Fibroblast of skin of scalp (primary cell): Measurements from ENCODE around the gene LRRC37A.
"Not testable (repeated sequence)": the region's sequence is repeated elsewhere in the genome, so short reads cannot be mapped to it uniquely, and the experiment has no call there.

Experiments used
- DNase-seq: peaks from one replicate; pipeline ENCODE4 v3.0.0-alpha.2; 2013

The LRRC37A gene

DNA sequence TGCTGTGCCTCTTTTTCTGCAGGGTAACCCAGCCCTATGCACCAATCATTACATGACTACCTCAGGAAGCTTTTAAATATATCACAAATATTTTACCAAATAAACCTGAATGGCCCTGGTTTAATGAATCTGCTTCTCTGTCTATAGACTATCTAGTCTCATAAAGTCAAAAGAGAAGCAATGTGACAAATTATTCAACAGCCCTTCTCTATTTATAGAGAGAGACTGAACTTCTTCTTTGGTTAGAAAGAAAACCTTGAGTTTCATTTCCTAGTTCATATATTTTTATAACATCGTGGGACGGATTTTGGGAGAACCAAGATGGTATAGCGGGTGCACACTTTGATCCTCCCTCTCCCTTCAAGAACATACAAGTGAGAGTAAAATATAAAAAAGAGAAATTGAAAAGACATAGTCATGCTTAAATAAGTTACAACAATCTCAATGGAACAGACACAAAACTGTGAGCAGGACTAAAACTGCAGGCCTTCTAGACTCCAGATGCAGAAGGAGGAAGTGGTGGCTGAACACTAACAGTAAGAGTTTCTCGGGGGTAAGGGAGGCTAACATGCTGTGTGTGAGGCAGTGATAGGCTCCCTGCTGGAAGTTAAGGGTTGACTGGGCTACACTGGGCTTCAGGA lies 3.9 kb upstream of the LRRC37A start:
- DNase-seq, result not testable (repeated sequence)

DNA sequence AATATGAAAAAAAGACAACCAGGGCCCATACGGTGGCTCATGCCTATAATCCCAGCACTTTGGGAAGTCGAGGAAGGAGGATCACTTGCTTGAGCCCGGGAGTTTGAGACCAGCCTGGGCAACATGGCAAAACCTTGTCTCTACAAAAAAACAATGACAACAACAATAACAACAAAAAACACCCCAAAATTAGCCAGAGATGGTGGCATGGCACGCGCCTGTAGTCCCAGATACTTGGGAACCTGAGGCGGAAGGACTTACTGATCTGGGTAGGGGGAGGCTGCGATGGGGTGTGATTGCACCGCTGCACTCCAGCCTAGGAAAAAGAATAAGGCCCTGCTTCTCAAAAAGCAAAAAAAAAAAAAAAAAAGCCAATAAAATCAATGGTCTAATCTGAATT lies 3.3 kb upstream of the LRRC37A start:
- DNase-seq, result not testable (repeated sequence)

DNA sequence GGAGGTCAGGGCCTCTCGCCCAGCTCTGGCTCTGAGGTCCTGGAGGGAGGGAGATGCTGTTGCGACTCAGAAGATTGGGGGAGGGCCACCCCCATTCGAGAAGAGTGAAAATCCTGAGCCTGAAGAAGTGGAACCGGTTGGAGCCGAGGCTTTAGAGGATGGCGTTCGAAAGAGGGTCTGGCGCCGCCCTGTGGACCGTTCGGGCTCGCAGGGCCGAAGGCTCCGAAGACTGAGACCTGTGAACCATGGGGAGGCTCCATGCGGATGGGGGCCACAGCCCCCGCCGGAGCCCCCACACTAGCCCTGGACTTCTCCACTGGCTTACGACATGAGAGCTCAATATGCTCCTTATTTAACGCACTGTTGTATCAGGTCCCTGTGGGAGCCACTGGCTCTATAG lies 46.3 kb downstream of the LRRC37A start:
- not testable (repeated sequence) for DNase-seq

DNA sequence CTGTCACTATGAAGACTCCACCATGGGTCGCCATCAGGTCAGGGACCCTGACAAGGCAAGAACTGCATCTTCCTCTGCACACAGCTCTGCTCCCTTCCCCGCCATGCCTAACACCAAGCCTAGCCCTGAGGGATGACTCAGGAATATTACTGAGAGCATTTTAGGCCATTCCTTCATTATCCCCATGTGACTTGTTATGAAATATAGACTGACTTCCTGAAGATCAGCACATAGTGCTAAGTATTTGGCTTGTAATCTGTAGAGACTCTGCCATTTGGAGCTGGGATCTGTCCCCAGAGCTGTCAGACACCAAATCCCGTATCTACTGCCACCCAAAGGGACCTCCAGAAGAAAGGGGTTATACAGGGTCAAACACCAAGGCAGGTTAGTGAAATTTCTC lies 47.2 kb downstream of the LRRC37A start:
- not testable (repeated sequence) for DNase-seq

DNA sequence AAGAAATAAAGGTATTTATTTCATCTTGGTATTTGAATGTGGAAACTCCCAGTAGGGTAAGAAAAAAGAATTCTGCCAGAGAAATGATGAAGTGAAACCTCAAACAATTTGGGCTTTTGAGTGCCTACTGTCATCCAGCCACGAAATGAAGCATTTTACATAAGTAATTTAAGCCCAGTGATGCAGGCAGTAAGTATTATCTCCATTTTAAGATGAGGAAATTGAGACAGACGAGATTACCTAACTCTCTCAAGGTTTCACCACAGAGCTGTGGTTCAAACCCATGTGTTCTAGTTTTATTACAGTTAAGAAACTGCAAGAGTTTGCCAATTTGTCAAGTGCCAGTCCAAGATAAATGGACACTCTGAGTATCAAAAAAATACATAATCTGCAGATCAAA lies 53.4 kb downstream of the LRRC37A start:
- DNase-seq, result not testable (repeated sequence)

DNA sequence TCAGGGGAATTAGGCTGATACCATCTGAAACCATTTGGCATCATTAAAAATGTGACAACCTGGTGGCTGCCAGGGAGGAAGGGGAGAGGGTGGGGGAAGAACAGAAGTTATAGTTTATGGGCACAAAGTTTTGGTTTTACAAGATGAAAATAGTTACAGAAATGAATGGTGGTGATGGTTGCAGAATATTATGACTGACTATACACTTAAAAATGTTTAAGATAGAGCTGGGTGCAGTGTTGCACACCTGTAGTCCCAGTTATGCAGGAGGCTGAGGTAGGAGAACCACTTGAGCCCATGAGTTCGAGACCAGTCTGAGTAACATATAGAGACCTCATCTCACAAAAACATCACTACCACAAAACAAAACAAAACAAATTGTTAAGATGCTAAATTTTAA lies 54.1 kb downstream of the LRRC37A start:
- DNase-seq, result not testable (repeated sequence)

DNA sequence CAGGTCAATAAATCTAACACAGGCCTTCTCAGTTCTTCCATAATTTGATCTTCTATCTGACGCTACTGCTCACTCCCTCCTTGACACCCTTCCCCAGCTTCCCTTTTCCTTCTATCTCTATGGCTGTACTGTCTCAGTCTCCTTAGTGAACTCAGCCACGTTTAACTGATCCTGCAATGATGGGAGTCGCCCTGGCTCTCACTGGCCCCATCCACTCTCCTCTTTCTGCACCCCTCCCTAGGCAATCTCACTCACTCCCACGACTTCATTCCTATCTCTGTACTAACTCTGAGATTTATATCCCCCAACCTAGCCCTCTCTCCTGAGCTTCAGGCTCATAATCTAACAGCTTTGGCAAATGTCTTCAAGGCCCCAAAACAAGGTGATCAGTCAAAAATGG lies 58.9 kb downstream of the LRRC37A start:
- DNase-seq, result not testable (repeated sequence)

DNA sequence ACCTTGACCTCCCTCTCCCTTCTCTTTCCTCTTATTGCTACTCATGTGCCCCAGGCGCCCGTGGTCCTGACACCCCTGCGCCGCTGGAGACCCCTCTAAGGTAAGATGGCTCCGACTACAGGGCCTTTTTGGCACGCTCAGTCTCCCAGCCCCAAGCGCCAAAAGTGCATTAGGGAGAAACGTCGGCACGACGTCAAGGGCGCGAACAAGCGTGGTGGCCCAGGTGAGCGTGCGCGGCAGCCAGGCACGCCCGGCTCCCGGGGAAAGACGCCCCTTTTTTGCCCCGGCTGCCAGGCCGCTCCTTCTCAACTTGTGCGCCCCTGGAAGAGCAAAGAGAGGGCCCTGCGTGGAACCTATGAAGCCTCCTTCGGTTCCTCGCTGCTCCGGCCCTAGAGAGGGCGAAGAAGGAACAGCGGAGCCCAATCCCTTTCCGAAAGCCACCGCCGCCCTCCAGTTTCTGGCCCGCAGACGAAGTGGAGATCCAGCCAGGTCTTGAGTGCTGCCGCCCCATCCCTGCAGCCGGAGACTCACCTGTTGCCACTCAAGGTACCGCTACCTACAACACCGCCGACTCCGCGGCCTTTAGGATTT lies 66.3 kb downstream of the LRRC37A start:
- not testable (repeated sequence) for DNase-seq

DNA sequence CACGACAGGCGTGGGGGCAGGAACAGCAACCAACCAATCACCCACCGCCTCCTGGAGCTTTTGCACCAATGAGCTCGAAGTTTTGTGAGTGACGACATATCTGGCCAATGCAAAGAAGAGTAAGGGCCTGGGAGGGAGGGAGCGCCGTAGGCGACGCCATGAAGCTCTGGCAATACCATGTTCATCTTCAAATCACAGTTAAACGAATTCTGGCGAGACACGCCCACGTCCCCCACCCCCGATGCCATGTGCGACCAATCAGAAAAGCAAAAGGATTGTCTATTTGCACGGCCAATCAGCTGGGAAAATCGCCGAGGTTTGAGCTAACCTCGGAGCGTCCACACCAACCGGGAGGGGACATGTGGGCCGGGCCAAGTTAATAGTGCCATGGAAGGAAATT lies 66.8 kb downstream of the LRRC37A start, which contains the start of gene ARL17B:
ARL17B (minus strand) TSS at position 12 of the 400 bp plus-strand sequence. CDS start 3,369 bp downstream, outside the sequence.
- not testable (repeated sequence) for DNase-seq

DNA sequence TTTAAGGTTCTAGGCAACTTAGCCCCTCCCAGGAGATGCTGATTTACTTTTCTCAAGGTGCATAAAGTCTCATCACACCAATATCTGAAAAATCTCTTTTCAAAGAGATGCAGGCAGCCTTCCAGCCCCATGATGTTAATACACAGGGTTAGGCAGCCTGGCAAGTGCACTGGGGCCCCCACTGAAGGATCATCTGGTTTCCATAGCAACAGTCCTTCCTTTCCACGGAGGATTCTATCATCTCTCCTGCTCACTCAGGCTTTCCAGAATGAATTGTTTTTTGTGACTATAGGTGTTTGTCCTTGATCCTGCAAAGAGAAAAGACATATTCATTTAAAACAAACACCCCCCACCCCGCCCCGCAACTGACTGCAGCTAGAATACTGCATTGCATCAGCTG lies 72.6 kb downstream of the LRRC37A start:
- DNase-seq, result not testable (repeated sequence)

DNA sequence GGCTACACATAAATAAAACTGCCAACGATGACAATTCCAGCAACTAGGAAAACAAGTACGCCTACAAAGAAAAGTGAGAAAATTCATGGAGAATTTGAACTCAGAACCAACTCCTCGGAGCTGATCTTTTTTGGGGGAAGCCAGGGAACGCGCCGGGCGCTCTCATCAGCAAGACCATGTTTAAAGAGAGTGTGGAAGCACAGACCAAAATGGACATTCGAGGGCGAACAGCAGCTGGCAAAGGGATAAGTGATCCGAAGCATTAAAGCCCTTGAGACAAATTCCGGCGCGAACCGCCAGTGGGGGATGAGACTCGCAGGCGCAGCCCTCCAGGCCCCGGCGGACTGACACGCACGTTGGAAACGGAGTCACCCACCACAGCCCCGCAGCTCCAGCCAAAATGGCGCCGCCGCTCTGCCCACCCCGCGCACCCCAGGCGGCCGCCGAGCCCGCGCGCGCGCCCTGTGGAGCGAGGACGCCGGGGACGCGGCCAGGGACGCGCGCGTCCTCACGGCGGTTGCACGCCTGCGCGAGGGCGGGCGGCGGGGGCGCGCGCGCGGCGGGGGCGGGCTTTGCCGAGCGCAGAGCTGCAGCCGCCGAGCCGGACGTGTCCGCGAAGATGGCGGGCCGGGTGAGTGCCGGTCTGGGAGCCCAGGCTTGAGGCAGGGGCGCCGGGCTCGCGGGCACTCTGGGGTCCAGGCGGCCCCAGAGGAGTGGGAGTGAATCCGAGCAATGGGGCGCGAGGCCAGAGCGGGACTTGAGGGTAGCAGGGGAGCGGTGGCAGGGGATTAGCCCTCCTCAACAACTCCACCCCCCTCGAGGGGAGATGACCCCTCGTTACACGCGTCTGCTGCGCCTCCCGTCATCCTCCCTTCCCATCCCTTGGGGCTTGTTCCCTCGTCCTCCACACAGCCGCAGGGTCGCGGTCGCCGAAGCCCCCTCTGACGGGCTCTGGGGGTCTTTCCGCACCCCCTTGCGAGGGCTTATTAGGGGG lies 77.6 kb downstream of the LRRC37A start:
- not testable (repeated sequence) for DNase-seq

DNA sequence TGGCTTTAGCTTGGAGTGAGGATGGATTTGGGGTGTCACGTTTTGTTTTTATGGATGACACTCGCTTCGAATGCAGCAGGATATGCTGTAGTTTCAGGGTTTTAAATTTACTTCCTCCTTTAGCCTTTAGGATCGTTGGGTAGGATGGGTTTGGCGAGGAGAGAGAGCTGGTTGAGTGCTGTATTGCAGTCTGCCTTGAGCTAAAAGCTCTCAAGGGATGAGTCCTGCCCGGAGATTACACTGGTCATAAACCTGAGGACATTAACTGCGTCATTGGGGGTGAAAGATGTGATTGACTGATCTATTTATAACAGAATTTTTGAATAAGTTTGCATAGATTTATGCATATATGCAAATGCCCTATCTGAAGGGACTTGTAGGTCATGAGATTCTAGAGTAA lies 78.5 kb downstream of the LRRC37A start:
- DNase-seq, result not testable (repeated sequence)

DNA sequence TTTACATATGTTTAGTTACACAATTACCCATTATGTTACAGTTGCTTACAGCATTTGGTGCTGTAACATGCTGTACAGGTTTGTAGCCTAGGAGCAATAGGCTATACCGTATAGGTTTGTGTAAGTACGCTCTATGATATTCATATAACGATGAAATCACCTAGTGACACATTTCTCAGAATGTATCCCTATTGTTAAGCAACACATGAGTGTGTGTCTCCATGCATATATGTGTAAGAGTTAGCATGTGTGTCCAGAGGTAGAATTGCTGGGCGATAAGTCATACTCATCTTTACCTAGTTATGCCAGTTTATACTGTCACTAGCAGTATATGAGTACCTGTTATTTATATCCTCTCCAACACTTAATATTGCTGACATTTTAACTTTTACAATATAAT lies 88.2 kb downstream of the LRRC37A start:
- not testable (repeated sequence) for DNase-seq

DNA sequence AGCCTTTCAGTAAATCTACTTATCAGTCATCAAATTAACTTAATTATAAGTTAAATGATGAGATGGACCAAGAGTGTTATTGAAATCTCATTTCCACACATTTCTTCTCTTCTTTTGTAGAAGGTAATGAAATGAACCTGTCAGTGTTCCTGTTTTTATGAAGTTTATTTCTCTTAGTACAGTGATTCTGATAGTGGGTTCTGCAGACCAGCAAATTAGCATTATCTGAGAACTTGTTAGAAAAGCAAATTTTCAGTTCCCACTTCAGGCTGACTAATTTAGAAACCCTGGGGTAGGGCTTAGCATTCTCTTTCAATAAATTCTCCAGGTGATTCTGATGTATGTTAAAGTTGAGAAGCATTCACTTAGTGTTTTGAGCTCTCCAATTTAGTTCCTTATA lies 90.6 kb downstream of the LRRC37A start:
- DNase-seq, result not testable (repeated sequence)
